AG09319 (cell line): Measurements from ENCODE around the gene SHMT1.
A peak's percentile ranks its signal among the peaks of the same experiment; 100 is the strongest.
"Not testable (repeated sequence)": the region's sequence is repeated elsewhere in the genome, so short reads cannot be mapped to it uniquely, and the experiment has no call there.

Experiments used
- DNase-seq: peaks from one replicate; pipeline ENCODE4 v3.0.0-alpha.2; 2010; ENCODE audit warnings: low read depth; ENCODE audit errors: extremely low read depth
- CTCF ChIP-seq: IDR thresholded peaks from 2 replicates; pipeline ENCODE4 v1.5.1; 2011; ENCODE audit warnings: low read depth, mild to moderate bottlenecking, inconsistent platforms, low read length, moderate library complexity

The SHMT1 gene

GRCh38 chr17:18377437-18378204 is 14.3 kb upstream of the SHMT1 start, which contains the start of gene EVPLL:
EVPLL (plus strand) TSS chr17:18377778; CDS start chr17:18380938, 3,160 bp downstream.
- no peak for TF ChIP-seq CTCF
- no peak for DNase-seq

GRCh38 chr17:18374216-18374615 is 10.9 kb upstream of the SHMT1 start:
- no peak for DNase-seq
- TF ChIP-seq CTCF, result no peak

- not testable (repeated sequence) for DNase-seq
These were observed 9.8 kb upstream of the SHMT1 start for GRCh38 chr17:18373181-18373580.

GRCh38 chr17:18371455-18371854 is 8.1 kb upstream of the SHMT1 start:
- TF ChIP-seq CTCF, result no peak
- no peak for DNase-seq

GRCh38 chr17:18370761-18371160 is 7.4 kb upstream of the SHMT1 start:
- no peak for TF ChIP-seq CTCF
- no peak for DNase-seq

- no peak for DNase-seq
These were observed 5.6 kb upstream of the SHMT1 start for GRCh38 chr17:18368946-18369345.

GRCh38 chr17:18364166-18364565 is 816 bp upstream of the SHMT1 start:
- DNase-seq, result no peak
- no peak for TF ChIP-seq CTCF

More at GRCh38 chr17:18368946-18369345, 5.6 kb upstream of the SHMT1 start:
- TF ChIP-seq CTCF, result no peak

- DNase-seq, result peak; percentile 36
These were observed 651 bp downstream of the SHMT1 start for GRCh38 chr17:18362698-18363100.

More at GRCh38 chr17:18362698-18363100, 651 bp downstream of the SHMT1 start:
- no peak for TF ChIP-seq CTCF
